Activated CD4-positive, alpha-beta T cell treated with anti-CD3 and anti-CD28 coated beads for 36 hours (primary cell): ENCODE results near the gene CLIC5. TPM values are rescaled to one million over a fixed set of nuclear protein-coding genes. Genes with fewer than 3 reads are reported as not detected.

Experiments
- ATAC-seq: fragments of 200-7000 bp; cut with Tn5 transposase; one replicate; pipeline ENCODE4 v1.10.0; 2021; ENCODE audit warnings: mild to moderate bottlenecking, moderate library complexity
- CTCF ChIA-PET: fragments of 350-600 bp; sonication (Branson Sonifier 250); formaldehyde crosslinking; loops from one replicate; lab custom pipeline; 2021; ENCODE audit warnings: antibody characterized with exemption; lab: Charles Lee
- POLR2A ChIA-PET: fragments of 350-600 bp; sonication (Branson Sonifier 250); formaldehyde crosslinking; loops from one replicate; lab custom pipeline; 2021; ENCODE audit warnings: antibody characterized with exemption, inconsistent platforms; lab: Charles Lee
- DNase-seq: peaks from one replicate; pipeline ENCODE4 v3.0.0-alpha.2; 2020
- H3K27ac Mint-ChIP-seq: one replicate; pipeline ENCODE4 v1.8.0; 2021; ENCODE audit warnings: mixed read lengths
- H3K27me3 Mint-ChIP-seq: one replicate; pipeline ENCODE4 v1.8.0; 2021; ENCODE audit warnings: mixed read lengths
- H3K36me3 Mint-ChIP-seq: one replicate; pipeline ENCODE4 v1.8.0; 2021; ENCODE audit warnings: low read depth, mixed read lengths
- H3K4me1 Mint-ChIP-seq: one replicate; pipeline ENCODE4 v1.8.0; 2021; ENCODE audit warnings: mixed read lengths
- H3K4me3 Mint-ChIP-seq: one replicate; pipeline ENCODE4 v1.8.0; 2021; ENCODE audit warnings: mild to moderate bottlenecking, moderate library complexity, mixed read lengths
- H3K9me3 Mint-ChIP-seq: one replicate; pipeline ENCODE4 v1.8.0; 2021; ENCODE audit warnings: low read depth, mixed read lengths
- intact Hi-C, 2 experiments: fragments of 100-400 bp; cut with DNase I in 1 of 2; cut with micrococcal nuclease in 1 of 2; formaldehyde crosslinking; loops; one replicate each; pipeline versions ENCODE4 v1.14.2 to v1.15.1; 2022 to 2024; cut with DNase I, micrococcal nuclease
- total RNA-seq, 2 experiments: library from RNA; stranded (reverse); gene quantifications; one replicate each; pipeline ENCODE4 v1.2.3, GENCODE V29; 2021

The CLIC5 gene
- total RNA-seq, 2 experiments from 2014 or later, result 2.2 to 3.7 TPM

DNA sequence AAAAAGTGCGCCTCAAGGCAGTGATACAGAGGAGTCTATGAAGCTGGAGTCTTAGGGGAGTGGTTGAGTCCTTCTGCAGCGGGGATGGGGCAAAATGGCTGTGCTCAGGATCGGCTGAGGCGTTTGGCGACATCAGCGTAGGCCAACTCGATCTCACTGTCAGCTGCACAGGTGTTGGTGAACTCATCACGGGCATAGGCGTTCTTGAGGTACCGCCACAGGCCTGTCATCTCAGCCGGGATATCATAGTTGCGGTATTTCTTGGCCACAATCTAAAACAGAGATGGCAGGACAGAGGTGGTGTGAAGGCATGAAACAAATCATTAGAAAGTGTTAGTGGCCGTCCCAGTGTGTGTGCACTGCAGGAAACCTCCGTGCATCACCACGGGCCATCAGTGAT lies 112.7 kb downstream of the CLIC5 start:
- ChIA-PET CTCF (interaction anchor here (0.6 kb wide), 1 partner anchor 241 kb away, joined by 3 read pairs; no protein-coding TSS in a partner anchor), POLR2A (no interaction called here)
- ATAC-seq (no peak), DNase-seq (no peak)
- H3K9me3 Mint-ChIP-seq, result no peaks in the 10 kb centered on the region
- intact Hi-C loops, result no loop called here
- H3K4me3 Mint-ChIP-seq, result no peak overlapping the region
- no peaks in the 10 kb centered on the region for H3K27me3 Mint-ChIP-seq
- H3K27ac Mint-ChIP-seq, result no peak overlapping the region
- H3K36me3 Mint-ChIP-seq, result no peaks in the 10 kb centered on the region
- H3K4me1 Mint-ChIP-seq, result no peaks in the 10 kb centered on the region

DNA sequence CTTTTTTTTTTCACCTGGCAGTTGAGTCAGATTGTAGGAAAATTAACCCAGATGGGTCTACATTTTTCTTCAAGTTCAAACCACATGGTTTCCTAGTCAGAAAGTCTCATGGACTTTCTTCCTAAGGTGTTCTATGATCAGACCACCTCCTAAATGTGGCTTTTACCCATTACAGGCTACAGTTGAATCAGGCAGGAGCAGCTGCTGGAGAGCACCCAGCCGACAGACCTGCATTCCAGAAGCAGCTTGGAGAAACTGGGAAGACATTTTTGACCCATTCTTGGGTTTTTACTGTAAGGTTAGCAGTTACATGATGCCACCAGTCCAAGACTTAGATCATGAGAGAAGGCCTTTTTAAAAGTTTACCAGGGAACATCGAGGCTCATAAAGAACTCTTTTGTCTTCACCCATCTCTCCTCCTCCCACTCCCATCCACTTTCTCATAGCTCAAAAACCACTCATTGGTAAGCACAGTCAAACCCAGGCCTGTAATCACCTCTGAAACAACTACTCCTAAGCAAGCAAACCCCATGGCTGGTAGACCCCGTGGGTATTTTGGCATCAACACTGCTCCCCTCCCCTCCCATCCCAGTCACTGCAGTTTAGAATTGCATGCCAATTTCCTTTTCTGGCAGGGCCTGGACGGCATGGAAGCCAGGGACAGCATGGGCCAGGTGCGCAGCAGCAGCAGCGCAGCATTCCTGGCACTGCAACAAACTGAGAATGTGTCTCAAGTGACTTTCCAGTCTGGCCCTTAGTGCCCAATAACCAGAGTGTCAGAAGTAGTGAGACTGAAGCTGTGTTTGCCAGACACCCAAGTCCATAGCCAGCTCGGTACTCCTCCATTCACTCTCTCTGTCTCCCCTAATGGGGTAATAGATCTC lies 113.7 kb downstream of the CLIC5 start:
- Mint-ChIP-seq H3K27ac (no peak overlapping the region), H3K36me3 (no peaks in the 10 kb centered on the region), H3K4me1 (peaks cover 1% of the 10 kb centered on the region), H3K9me3 (no peaks in the 10 kb centered on the region), H3K4me3 (no peak overlapping the region), H3K27me3 (no peaks in the 10 kb centered on the region)
- DNase-seq, result no peak
- intact Hi-C loops, result no loop called here
- no peak for ATAC-seq
- CTCF ChIA-PET, result interaction anchor here (0.6 to 0.7 kb wide), 2 partner anchors 364 to 1529 kb away, joined by 3 read pairs; no protein-coding TSS in a partner anchor
- POLR2A ChIA-PET, result no interaction called here

DNA sequence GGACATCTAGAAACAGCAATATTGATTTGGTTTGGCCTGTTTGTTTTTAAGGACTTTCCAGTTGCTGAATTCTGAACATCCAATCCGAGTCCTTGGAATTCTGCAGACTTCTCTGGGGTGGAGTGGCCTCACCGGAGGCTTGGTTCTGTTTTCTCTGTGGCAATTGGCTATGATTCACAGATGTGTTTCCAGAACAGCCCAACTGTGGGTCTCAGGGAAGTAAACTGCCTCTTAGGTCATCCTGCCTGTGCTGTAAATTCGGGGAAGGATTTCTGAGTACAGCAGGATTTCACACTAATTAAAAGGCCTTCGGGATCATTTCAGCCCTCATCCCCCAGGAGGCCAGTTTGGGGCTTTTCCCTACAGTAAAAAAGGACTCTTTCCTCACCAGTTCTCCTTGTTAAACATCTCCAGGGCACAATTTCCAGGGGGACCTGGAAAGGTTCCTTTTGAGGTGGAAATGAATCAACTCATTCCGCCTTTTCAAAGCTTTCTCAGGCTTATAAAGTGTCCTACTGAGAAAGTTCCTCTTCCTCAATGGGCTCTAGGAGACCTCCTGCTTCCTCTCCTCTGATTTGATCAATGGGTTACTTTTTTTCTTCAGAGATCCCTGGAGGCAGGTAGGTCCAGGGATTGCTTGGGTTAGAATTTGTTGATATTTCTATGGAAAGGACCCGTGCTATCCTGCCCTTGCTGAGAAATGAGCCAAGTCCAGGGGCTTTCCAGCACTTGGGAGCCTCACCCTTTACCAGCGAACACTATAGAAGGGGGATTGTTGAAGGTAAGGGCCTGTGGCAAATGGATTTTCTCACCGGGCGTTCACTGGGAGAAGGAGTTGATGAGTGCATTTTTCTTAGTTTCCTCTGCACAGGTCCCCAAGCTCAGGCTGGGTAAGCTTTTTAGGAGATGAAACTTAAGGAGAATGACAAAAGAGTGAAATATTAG lies 114.6 kb downstream of the CLIC5 start:
- Mint-ChIP-seq H3K27me3 (no peaks in the 10 kb centered on the region), H3K9me3 (no peaks in the 10 kb centered on the region), H3K4me1 (peaks cover 5% of the 10 kb centered on the region), H3K27ac (no peak overlapping the region), H3K36me3 (no peaks in the 10 kb centered on the region), H3K4me3 (no peak overlapping the region)
- DNase-seq, result no peak
- ATAC-seq, result no peak
- CTCF ChIA-PET, result interaction anchor here (0.6 to 0.7 kb wide), 3 partner anchors 91 to 1528 kb away, joined by 3 read pairs; no protein-coding TSS in a partner anchor
- POLR2A ChIA-PET, result no interaction called here
- intact Hi-C loops, result no loop called here

DNA sequence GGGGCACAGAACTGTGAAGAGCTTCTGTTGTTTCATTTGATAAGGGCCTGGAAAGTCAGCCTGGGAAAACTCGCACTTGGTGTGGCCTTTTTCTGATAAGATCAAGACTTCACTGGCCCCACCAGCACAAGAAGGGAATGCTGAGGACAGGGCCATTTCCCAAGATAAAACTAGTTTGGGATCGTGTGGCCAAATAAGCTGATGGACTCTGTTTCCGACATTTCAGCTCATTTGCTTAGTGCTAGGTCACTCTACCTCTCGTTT lies 116.0 kb downstream of the CLIC5 start:
- no peak overlapping the region for H3K27ac Mint-ChIP-seq
- H3K27me3 Mint-ChIP-seq, result no peaks in the 10 kb centered on the region
- DNase-seq (no peak), ATAC-seq (no peak)
- peaks cover 7% of the 10 kb centered on the region for H3K4me1 Mint-ChIP-seq
- POLR2A ChIA-PET, result no interaction called here
- no peaks in the 10 kb centered on the region for H3K9me3 Mint-ChIP-seq
- H3K4me3 Mint-ChIP-seq, result no peak overlapping the region
- intact Hi-C loops, result no loop called here
- H3K36me3 Mint-ChIP-seq, result no peaks in the 10 kb centered on the region
- CTCF ChIA-PET, result interaction anchor here (1.3 kb wide), 1 partner anchor 1244 kb away, joined by 4 read pairs; no protein-coding TSS in a partner anchor

DNA sequence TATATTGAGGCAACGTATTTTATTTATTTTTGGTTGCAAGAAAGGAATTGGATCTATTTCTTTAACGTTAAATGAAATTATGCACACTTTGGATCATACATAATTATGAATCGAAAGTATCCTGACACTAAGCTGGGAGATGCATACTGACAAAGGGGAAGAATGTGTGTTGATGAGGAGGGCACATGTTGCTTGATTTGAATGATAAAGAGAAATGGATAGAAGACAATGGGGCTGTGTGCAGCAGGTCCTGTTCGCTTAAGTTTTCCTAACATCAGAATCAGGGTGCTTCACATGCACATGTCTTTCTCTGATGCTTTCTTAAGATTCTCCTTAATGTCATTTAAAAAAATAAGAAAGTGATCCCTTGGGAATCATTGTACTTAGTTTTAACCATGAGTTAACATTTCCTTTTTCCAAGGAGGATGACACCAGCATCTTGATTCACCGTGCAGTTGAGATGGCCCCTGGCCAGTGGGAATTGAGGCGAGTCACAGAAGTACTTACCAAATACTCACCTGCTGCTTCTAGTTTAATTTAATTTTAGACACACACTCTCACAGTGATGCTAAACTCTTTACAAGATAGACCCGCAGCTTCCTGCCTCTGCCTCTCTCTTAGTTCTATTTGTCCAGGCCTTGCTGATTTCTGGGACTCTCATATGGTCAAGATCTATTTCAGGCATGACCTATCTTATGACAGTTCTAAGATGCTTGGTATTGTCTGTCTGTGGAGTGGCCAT lies 116.5 kb downstream of the CLIC5 start:
- no peak overlapping the region for H3K27ac Mint-ChIP-seq
- no peak overlapping the region for H3K4me3 Mint-ChIP-seq
- H3K9me3 Mint-ChIP-seq, result no peaks in the 10 kb centered on the region
- no peak for ATAC-seq
- H3K27me3 Mint-ChIP-seq, result no peaks in the 10 kb centered on the region
- no peak for DNase-seq
- peaks cover 7% of the 10 kb centered on the region for H3K4me1 Mint-ChIP-seq
- ChIA-PET CTCF (interaction anchor here (0.7 to 1.3 kb wide), 2 partner anchors 235 to 1244 kb away, joined by 4 to 8 read pairs; no protein-coding TSS in a partner anchor), POLR2A (no interaction called here)
- intact Hi-C loops, result no loop called here
- H3K36me3 Mint-ChIP-seq, result no peaks in the 10 kb centered on the region

DNA sequence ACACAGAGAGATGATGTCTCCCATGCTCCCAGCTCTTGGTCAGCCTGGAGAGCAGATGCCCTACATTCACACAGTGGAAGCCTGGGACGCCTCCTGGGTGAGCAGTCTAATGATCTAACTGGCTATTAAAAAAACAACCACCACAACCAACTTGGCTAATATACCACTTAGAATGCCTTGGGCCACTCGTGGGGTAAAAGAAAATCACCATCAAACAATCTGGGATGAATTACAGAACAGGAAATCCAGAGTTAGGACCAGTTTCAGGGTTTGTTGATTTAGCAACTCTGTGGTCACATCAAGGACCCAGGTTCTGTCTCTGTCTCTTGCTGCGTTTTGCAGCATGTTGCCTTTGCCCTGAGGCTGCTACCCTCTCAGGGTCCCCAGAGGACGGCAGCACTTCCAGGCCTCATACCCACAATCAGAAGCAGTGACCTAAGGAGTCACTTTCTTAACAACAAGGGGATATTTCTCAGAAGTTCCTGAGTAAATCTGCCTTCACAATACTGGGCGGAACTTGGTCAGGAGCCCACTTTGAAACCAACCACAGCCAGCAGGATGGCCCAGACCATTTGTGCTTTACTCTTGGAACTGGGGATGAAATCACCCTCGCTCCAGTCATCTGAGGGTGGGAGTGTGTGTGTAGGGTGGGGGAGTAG lies 118.7 kb downstream of the CLIC5 start:
- Mint-ChIP-seq H3K36me3 (no peaks in the 10 kb centered on the region), H3K4me1 (peaks cover 7% of the 10 kb centered on the region), H3K4me3 (no peak overlapping the region), H3K27ac (no peak overlapping the region), H3K9me3 (no peaks in the 10 kb centered on the region), H3K27me3 (peaks cover 2% of the 10 kb centered on the region)
- POLR2A ChIA-PET, result no interaction called here
- CTCF ChIA-PET, result interaction anchor here (1.5 kb wide), 1 partner anchor 11 kb away, joined by 3 read pairs; no protein-coding TSS in a partner anchor
- intact Hi-C loops, result no loop called here
- no peak for DNase-seq
- no peak for ATAC-seq

DNA sequence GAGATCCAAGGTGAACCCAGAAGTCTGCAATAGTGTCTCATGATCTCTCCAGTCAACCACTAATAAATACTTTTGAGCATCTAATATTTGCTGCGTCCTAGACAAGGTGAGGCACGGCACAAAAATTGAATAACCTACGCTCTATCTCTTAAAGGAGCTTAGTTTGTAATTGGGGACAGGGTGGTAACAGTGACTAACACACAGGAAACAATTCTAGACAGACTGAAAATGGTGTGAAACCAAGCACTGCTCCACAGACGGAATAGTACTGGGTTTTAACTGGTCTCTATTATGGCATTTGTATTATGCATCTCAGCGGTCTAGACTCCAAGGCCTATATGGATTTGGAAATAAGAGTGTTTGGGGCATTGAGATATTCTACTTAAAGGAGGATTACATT lies 120.1 kb downstream of the CLIC5 start:
- H3K4me3 Mint-ChIP-seq, result no peak overlapping the region
- POLR2A ChIA-PET, result no interaction called here

DNA sequence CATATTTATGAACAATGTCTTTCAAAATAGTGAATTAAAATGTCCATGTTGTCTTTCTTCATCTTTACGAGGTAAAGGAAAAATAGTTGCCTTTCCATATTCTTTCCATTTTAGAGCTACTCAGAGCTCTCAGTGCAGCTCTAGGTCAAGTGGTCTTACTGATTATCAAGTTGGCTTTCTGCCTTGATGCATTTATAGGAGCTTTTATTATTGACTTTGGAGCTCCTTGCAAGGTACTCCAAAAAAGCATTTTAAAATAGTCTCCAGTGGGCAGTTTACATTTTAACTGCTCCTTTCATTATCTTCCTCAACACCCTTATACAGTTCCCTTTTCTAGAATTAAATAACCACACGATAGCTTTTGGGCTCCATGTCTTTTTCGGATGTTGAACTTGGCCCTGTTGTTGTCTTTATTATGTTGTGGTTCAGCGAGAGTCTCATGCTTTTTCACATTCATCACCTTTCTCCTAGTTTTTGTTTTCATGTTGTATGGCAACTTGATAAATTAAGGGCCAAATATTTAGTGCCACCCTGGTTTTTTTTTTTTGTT lies 122.9 kb downstream of the CLIC5 start:
- Mint-ChIP-seq H3K4me1 (peaks cover 7% of the 10 kb centered on the region), H3K27me3 (peaks cover 6% of the 10 kb centered on the region), H3K4me3 (no peak overlapping the region), H3K36me3 (no peaks in the 10 kb centered on the region), H3K27ac (no peak overlapping the region), H3K9me3 (no peaks in the 10 kb centered on the region)
- ChIA-PET POLR2A (no interaction called here), CTCF (no interaction called here)
- no peak for ATAC-seq
- DNase-seq, result no peak
- intact Hi-C loops, result no loop called here

More for the DNA sequence above, 120.1 kb downstream of the CLIC5 start:
- Mint-ChIP-seq H3K36me3 (no peaks in the 10 kb centered on the region), H3K9me3 (no peaks in the 10 kb centered on the region), H3K27me3 (peaks cover 2% of the 10 kb centered on the region), H3K27ac (no peak overlapping the region), H3K4me1 (peaks cover 7% of the 10 kb centered on the region)
- DNase-seq (no peak), ATAC-seq (peak; percentile 73)
- CTCF ChIA-PET, result interaction anchor here (0.6 to 1.5 kb wide), 4 partner anchors 10 to 17 kb away, joined by 3 read pairs; no protein-coding TSS in a partner anchor
- intact Hi-C loops, result no loop called here

DNA sequence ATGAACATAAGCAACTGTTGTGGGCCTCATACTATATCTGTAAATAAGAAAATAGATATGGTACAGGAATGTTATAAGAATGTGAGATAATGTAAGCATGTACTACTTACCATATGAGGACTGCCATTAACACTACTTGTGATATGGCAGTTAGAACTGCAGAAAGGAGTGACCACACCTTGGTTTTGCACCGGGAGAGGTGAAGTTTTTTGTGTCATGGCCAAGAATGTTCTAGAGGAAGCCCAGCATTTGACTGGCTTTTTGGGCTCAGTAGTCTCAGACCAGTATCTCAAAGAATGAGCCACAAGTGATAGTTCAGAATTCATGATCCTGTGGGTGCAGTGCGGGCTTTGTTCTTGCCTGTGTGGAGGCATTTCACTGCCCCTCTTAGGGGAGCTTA lies 123.5 kb downstream of the CLIC5 start:
- Mint-ChIP-seq H3K36me3 (no peaks in the 10 kb centered on the region), H3K27me3 (peaks cover 8% of the 10 kb centered on the region), H3K9me3 (no peaks in the 10 kb centered on the region), H3K4me1 (peaks cover 7% of the 10 kb centered on the region), H3K27ac (no peak overlapping the region), H3K4me3 (no peak overlapping the region)
- CTCF ChIA-PET, result no interaction called here
- DNase-seq, result no peak
- POLR2A ChIA-PET, result interaction anchor here (0.6 kb wide), 1 partner anchor 108 kb away, joined by 3 read pairs; no protein-coding TSS in a partner anchor
- ATAC-seq, result no peak
- intact Hi-C loops, result no loop called here

DNA sequence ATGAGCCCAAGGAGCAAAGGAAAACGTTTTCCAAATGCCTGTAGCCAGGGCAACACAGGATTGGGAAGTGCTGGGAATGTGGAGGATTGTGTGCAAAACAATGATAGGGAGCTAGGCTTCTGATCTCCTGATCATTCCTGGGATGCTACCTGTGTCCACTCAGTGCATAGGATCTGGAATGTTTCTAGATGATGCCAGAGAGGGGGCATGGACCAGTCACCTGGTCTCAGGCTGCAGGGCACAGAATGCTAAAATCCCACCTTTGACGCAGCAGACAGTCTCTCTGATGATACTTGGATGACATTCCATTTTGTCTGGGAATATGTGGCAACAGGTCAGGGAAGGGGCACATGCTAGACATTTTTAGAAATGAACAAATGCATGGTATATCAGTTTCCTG lies 128.9 kb downstream of the CLIC5 start:
- Mint-ChIP-seq H3K4me3 (no peak overlapping the region), H3K9me3 (no peaks in the 10 kb centered on the region), H3K4me1 (no peaks in the 10 kb centered on the region), H3K27ac (no peak overlapping the region), H3K27me3 (peaks cover 7% of the 10 kb centered on the region), H3K36me3 (no peaks in the 10 kb centered on the region)
- intact Hi-C loops, result no loop called here
- ChIA-PET CTCF (no interaction called here), POLR2A (no interaction called here)
- no peak for ATAC-seq
- DNase-seq, result no peak
